Measurements from ENCODE around the gene GNAI1.

Gene GNAI1

DNA sequence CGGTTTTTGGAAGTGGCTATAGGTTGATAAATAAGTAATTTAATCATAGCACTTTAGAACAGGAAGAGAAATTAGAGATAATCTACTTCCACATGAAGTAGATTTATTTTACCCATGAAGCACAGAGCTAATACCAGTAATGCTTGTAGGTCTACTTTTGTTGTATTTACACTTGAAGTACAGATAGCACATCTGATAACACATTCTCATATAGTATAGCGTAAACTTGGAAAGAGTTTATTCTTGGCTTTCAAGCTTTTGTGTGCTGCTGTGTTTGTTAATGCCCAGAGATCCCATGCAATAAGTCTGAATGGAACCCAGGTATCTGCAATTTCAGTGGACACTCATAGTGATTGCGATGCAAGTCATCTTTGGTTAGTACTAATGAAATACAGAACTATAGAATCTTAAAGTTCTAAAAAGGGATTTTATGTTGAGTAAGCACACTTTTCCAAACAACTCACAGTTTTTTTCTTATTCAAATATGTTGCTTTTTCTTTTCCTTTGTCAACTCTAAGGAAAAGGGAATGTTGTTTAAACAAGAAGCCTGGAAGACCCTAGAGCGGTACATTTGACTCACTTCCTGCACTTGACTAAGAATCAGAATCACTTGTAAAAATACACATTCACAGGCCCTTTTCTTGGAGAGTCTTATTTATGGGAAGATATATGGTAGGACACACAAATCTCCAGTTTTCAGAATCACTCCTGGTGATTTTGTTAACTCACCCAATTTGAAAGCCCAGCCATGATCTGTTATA is 105.8 kb downstream of the GNAI1 start:
- no peak overlapping the region for H3K4me3 ChIP-seq (replicated peaks; ENCODE audit: low read depth, low read length)
- no peaks in the 10 kb centered on the region for H3K36me3 ChIP-seq (ENCODE audit: control insufficient read depth, insufficient read depth, low read length)
- TF ChIP-seq, protein P1, sequence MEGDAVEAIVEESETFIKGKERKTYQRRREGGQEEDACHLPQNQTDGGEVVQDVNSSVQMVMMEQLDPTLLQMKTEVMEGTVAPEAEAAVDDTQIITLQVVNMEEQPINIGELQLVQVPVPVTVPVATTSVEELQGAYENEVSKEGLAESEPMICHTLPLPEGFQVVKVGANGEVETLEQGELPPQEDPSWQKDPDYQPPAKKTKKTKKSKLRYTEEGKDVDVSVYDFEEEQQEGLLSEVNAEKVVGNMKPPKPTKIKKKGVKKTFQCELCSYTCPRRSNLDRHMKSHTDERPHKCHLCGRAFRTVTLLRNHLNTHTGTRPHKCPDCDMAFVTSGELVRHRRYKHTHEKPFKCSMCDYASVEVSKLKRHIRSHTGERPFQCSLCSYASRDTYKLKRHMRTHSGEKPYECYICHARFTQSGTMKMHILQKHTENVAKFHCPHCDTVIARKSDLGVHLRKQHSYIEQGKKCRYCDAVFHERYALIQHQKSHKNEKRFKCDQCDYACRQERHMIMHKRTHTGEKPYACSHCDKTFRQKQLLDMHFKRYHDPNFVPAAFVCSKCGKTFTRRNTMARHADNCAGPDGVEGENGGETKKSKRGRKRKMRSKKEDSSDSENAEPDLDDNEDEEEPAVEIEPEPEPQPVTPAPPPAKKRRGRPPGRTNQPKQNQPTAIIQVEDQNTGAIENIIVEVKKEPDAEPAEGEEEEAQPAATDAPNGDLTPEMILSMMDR (IDR thresholded peaks at IDR 0.05; ENCODE audit: insufficient read depth, low read length, poor library complexity, severe bottlenecking) = no peak
- no peak for DNase-seq (ENCODE audit: extremely low read depth, insufficient read length)
- H3K27me3 ChIP-seq (replicated peaks; ENCODE audit: control insufficient read depth, insufficient read depth, low read length) = no peaks in the 10 kb centered on the region

DNA sequence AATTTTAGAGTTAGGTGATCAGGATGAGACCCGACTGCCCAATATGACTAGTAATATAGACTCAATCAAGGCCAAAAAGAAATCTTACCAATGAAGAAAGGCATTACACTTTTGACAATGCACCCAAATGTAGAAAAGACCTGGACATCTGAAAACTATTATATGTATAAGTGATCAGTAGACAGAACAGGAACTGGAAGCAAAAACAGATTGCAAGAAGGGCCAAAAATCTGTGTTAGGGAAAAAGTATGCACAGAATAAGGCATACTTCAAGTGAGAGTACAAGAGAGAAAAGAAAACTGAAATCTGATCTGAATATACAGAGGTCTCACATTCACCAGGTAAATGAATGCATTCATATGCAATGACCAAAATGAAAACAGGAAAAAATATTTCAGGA is 107.0 kb downstream of the GNAI1 start:
- TF ChIP-seq, protein P1 (IDR thresholded peaks at IDR 0.05; ENCODE audit: insufficient read depth, low read length, poor library complexity, severe bottlenecking) = no peak
- no peaks in the 10 kb centered on the region for H3K36me3 ChIP-seq (ENCODE audit: control insufficient read depth, insufficient read depth, low read length)
- no peak overlapping the region for H3K4me3 ChIP-seq (replicated peaks; ENCODE audit: low read depth, low read length)
- DNase-seq (ENCODE audit: extremely low read depth, insufficient read length) = no peak
- H3K27me3 ChIP-seq (replicated peaks; ENCODE audit: control insufficient read depth, insufficient read depth, low read length) = no peaks in the 10 kb centered on the region

DNA sequence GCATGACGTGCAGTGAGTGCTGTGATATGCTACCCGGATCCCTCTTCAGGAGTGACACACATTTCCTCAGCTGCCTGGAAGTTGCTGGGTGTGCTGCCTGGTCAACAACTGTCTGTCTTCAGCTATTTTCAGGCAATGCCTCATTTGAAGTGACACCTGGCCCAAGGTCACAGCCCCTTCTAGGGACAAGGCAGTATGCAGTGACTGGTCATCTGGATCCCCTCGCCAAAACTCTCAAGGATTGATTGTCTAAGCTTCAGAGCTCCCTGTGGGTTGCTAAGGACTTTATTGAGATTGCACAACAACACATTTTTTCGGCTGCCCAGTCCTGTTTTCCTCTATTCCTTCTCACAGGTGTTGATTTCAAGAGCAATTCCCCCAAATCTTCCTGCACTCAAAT is 108.8 kb downstream of the GNAI1 start:
- Histone ChIP-seq H3K36me3 (ENCODE audit: control insufficient read depth, insufficient read depth, low read length) (no peaks in the 10 kb centered on the region), H3K4me3 (replicated peaks; ENCODE audit: low read depth, low read length) (no peak overlapping the region), H3K27me3 (replicated peaks; ENCODE audit: control insufficient read depth, insufficient read depth, low read length) (no peaks in the 10 kb centered on the region)
- no peak for DNase-seq (ENCODE audit: extremely low read depth, insufficient read length)
- TF ChIP-seq, protein P1 (IDR thresholded peaks at IDR 0.05; ENCODE audit: insufficient read depth, low read length, poor library complexity, severe bottlenecking) = no peak

GRCh38 chr7:80244206-80244916 is 109.7 kb downstream of the GNAI1 start:
- Histone ChIP-seq H3K4me3 (replicated peaks; ENCODE audit: low read depth, low read length) (no peak overlapping the region), H3K36me3 (ENCODE audit: control insufficient read depth, insufficient read depth, low read length) (no peaks in the 10 kb centered on the region), H3K27me3 (replicated peaks; ENCODE audit: control insufficient read depth, insufficient read depth, low read length) (no peaks in the 10 kb centered on the region)
- DNase-seq (ENCODE audit: extremely low read depth, insufficient read length) = no peak
- TF ChIP-seq, protein P1 (IDR thresholded peaks at IDR 0.05; ENCODE audit: insufficient read depth, low read length, poor library complexity, severe bottlenecking) = no peak

DNA sequence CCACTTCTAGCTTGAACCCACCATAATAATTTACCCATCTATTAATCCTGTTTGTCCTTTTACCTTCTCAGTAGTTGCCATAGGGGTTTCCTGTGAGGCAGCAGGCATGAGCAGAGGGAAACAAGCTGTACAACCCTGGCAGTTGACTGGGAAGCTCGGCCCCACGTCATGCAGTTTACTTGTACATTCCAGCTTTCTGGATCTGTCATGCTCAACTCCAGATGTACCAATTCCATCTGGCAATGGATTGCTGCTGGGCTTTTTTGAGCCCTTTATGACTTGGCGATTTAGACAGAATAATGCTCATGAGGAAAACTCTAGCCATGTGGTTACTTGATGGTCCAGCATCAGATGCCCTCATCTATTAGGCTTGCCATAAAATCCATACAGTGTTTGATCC is 112.5 kb downstream of the GNAI1 start:
- DNase-seq (ENCODE audit: extremely low read depth, insufficient read length) = no peak
- Histone ChIP-seq H3K36me3 (ENCODE audit: control insufficient read depth, insufficient read depth, low read length) (no peaks in the 10 kb centered on the region), H3K4me3 (replicated peaks; ENCODE audit: low read depth, low read length) (no peak overlapping the region), H3K27me3 (replicated peaks; ENCODE audit: control insufficient read depth, insufficient read depth, low read length) (no peaks in the 10 kb centered on the region)
- TF ChIP-seq, protein P1 (IDR thresholded peaks at IDR 0.05; ENCODE audit: insufficient read depth, low read length, poor library complexity, severe bottlenecking) = no peak

Data from GM06990 (cell line).